ENCODE measurements around the gene ADARB2.

DNA sequence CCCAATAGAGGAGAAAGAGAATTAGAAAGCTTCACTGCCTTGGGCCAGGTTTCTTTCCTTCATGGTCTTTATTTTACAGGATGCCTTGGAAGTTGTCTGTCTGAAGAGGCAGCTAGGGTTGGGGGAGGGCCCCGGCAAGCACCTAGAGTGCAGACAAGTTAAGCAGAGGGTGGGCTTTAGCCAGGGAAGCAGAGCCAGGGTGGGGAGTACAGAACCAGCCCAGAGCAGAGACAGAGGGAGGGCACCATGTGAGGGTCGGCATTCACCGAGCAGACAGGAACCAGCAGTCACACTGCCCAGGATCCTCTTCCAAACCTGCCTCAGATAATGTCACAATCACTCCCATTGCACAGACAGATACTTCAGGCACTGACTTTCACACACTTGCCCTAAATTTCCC, 75.9 kb downstream of the ADARB2 start:
- no peak for TF ChIP-seq EZH2phosphoT487 (IDR thresholded peaks at IDR 0.05; ENCODE audit: insufficient read depth, low read depth)
- TF ChIP-seq EZH2 (IDR thresholded peaks at IDR 0.05; ENCODE audit: insufficient read depth, poor library complexity, severe bottlenecking): no peak
